Embryonic facial prominence (tissue), 1 donor: ENCODE measurements around the gene HOXA1.
"Not testable (repeated sequence)": the region's sequence is repeated elsewhere in the genome, so short reads cannot be mapped to it uniquely, and the experiment has no call there.

Source experiments
- DNase-seq: peaks from one replicate; pipeline ENCODE4 v3.0.0-alpha.2; 2016; ENCODE audit errors: extremely low spot score

HOXA1 gene

GRCh38 chr7:27046854-27047549, 48.8 kb downstream of the HOXA1 start:
- DNase-seq, result no peak

- not testable (repeated sequence) for DNase-seq
Measured at GRCh38 chr7:27045972-27046371, 49.8 kb downstream of the HOXA1 start.

GRCh38 chr7:27045066-27045465, 50.7 kb downstream of the HOXA1 start:
- DNase-seq, result not testable (repeated sequence)
